AG04450 (cell line): ENCODE results near the gene MRPL48. TPM values are rescaled to one million over a fixed set of nuclear protein-coding genes. Genes with fewer than 3 reads are reported as not detected.

Experiments
- CTCF ChIA-PET: fragments of 300-600, 350-600 bp; formaldehyde crosslinking; extraction: SDS; loops from one replicate; lab custom pipeline; 2022; ENCODE audit warnings: antibody characterized with exemption, inconsistent platforms; lab: Charles Lee
- POLR2A ChIA-PET: fragments of 350-600 bp; formaldehyde crosslinking; extraction: SDS; loops from one replicate; lab custom pipeline; 2021; ENCODE audit warnings: antibody characterized with exemption, inconsistent platforms; lab: Yijun Ruan, JAX
- DNase-seq: peaks from one replicate; pipeline ENCODE4 v3.0.0-alpha.2; 2011; ENCODE audit warnings: low read depth, low spot score
- H3K27ac ChIP-seq: one replicate; pipeline ENCODE4 v1.5.1; 2012; ENCODE audit warnings: low read depth, low read length, control low read depth
- H3K27me3 ChIP-seq: one replicate; pipeline ENCODE4 v1.6.0; 2012; ENCODE audit warnings: low read length; ENCODE audit not compliant: control insufficient read depth, insufficient read depth
- H3K4me3 ChIP-seq: 2 replicates; pipeline ENCODE4 v1.5.1; 2011; ENCODE audit warnings: mild to moderate bottlenecking, low read depth, low read length, control low read depth
- H3K9me3 ChIP-seq: 2 replicates; pipeline ENCODE4 v1.5.1; 2012; ENCODE audit warnings: low read length; ENCODE audit not compliant: control insufficient read depth, insufficient read depth
- CTCF ChIP-seq: IDR thresholded peaks from 2 replicates; pipeline ENCODE4 v1.5.1; 2011; ENCODE audit warnings: low read depth, low read length, control low read depth, inconsistent platforms
- polyA plus RNA-seq: library from polyadenylated mRNA; depleted of rRNA; stranded (reverse); fragments of >200 nt; gene quantifications from 2 replicates; pipeline ENCODE4 v1.2.3, GENCODE V29; 2011

MRPL48 gene
- polyA plus RNA-seq, 1 experiment, result 65.7 TPM

- H3K9me3 ChIP-seq, result no peaks in the 10 kb centered on the region
- ChIA-PET POLR2A (no interaction called here), CTCF (no interaction called here)
- no peak overlapping the region for H3K4me3 ChIP-seq
- no peak for TF ChIP-seq CTCF
- no peak overlapping the region for H3K27ac ChIP-seq
- DNase-seq, result no peak
- H3K27me3 ChIP-seq, result no peaks in the 10 kb centered on the region
Observed at GRCh38 chr11:73851046-73851764, 63.5 kb downstream of the MRPL48 start.

- no peak for DNase-seq
- ChIA-PET POLR2A (interaction anchor here (0.7 kb wide), 1 partner anchor 65 kb away, joined by 3 read pairs; the partner anchor contains the start of gene MRPL48), CTCF (no interaction called here)
- TF ChIP-seq CTCF, result no peak
- no peaks in the 10 kb centered on the region for H3K27me3 ChIP-seq
- no peak overlapping the region for H3K27ac ChIP-seq
- H3K4me3 ChIP-seq, result no peak overlapping the region
- H3K9me3 ChIP-seq, result no peaks in the 10 kb centered on the region
Observed at GRCh38 chr11:73852049-73852448, 64.4 kb downstream of the MRPL48 start.

- ChIA-PET CTCF (interaction anchor here (0.7 kb wide), 1 partner anchor 76 kb away, joined by 3 read pairs; no protein-coding TSS in a partner anchor), POLR2A (interaction anchor here (0.8 kb wide), 1 partner anchor 11 kb away, joined by 3 read pairs; no protein-coding TSS in a partner anchor)
- Histone ChIP-seq H3K27ac (no peak overlapping the region), H3K9me3 (no peaks in the 10 kb centered on the region), H3K27me3 (no peaks in the 10 kb centered on the region), H3K4me3 (no peak overlapping the region)
- TF ChIP-seq CTCF, result no peak
- DNase-seq, result no peak
Observed at GRCh38 chr11:73854680-73855079, 67.0 kb downstream of the MRPL48 start.

- H3K4me3 ChIP-seq, result no peak overlapping the region
- H3K27me3 ChIP-seq, result no peaks in the 10 kb centered on the region
- no peak overlapping the region for H3K27ac ChIP-seq
- no peaks in the 10 kb centered on the region for H3K9me3 ChIP-seq
- no peak for DNase-seq
- TF ChIP-seq CTCF, result no peak
- CTCF ChIA-PET, result no interaction called here
- POLR2A ChIA-PET, result no interaction called here
Observed at GRCh38 chr11:73856031-73856567, 68.4 kb downstream of the MRPL48 start.

- H3K27ac ChIP-seq, result no peak overlapping the region
Observed at GRCh38 chr11:73859671-73860070, 72.0 kb downstream of the MRPL48 start.

More at GRCh38 chr11:73859671-73860070, 72.0 kb downstream of the MRPL48 start:
- CTCF ChIA-PET, result no interaction called here
- H3K4me3 ChIP-seq, result no peak overlapping the region
- H3K27me3 ChIP-seq, result no peaks in the 10 kb centered on the region
- POLR2A ChIA-PET, result no interaction called here
- DNase-seq, result no peak
- H3K9me3 ChIP-seq, result no peaks in the 10 kb centered on the region
- TF ChIP-seq CTCF, result no peak
